ENCODE measurements around the gene SRGAP2C. TPM values are rescaled to one million over a fixed set of nuclear protein-coding genes. Genes with fewer than 3 reads are reported as not detected.
"Not testable (repeated sequence)": the region's sequence is repeated elsewhere in the genome, so short reads cannot be mapped to it uniquely, and the experiment has no call there.

Gene SRGAP2C
- total RNA-seq, 1 donor from 2014 or later, result 13.9 TPM

GRCh38 chr1:121324726-121325125 lies 140.0 kb downstream of the SRGAP2C start:
- not testable (repeated sequence) for DNase-seq (ENCODE audit: low read depth)

DNA sequence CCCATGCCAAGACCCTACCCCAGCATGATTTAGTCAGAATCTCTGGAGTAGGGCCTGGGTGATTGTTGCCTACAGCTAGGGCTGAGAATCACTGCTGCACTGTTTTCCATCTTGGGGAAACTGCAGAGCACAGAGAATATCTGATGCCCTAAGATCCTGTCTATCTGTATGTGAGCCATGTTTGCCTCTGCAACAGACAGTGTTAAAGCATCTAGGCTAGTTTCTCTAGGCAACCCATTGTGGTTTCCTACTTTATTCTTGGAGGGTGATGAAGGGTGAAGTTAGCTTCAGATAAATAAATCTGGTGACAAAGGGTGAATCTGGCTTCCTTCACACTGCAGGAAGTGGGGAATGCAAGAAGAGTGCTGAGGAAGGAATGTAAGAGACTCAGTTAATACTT lies 147.4 kb downstream of the SRGAP2C start:
- not testable (repeated sequence) for DNase-seq (ENCODE audit: low read depth)

GRCh38 chr1:121332599-121333562 lies 148.1 kb downstream of the SRGAP2C start:
- not testable (repeated sequence) for DNase-seq (ENCODE audit: low read depth)

DNA sequence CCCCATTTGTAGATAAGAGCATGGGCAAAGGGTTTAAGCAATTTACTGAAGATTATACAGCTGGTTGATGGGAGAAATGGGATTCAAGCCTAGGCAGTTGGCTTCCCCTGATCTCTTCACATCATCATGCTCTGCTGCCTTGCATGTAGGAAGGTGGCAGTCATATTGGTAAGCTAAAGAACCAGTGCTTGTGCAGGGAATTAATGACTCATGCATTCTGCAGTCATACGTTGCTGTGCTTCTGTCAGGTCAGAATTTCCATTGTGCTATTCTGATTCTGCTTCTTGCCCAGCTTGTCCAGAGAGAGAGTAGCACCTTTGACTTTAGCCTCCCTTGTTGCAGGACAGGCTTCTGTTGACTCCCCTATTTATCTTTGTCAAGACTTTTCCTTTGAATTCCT lies 153.2 kb downstream of the SRGAP2C start:
- DNase-seq (ENCODE audit: low read depth), result not testable (repeated sequence)

- DNase-seq (ENCODE audit: low read depth), result not testable (repeated sequence)
Measured at GRCh38 chr1:121339611-121340010, 154.8 kb downstream of the SRGAP2C start.

DNA sequence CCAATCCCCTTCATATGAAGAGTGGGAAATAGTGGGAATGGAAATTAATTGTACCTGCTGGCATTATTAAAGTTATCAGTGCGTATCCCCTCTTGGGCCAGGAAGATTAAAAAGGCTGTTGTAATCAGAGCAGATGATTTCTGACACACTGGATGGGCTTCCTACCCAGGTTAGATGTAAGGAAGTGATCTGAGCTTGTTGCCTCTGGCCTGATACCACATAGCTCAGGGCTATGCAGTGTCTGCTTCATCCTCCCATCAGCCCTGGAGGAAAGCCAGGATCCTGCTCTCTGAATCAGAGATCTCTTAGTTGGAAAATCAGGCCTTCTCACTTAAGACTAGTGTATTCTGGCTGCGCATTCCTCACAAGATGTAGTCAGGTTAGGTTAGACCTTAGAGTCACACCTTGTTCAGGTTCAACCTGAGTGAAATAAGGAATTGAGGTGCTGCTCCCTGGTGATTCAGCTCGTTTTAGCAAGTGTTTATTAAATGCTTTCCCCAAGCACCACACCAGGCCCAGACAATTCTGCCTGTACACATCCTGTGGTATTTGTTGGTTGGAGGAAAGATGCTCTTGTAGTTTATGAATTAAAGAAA lies 158.6 kb downstream of the SRGAP2C start:
- not testable (repeated sequence) for DNase-seq (ENCODE audit: low read depth)

DNA sequence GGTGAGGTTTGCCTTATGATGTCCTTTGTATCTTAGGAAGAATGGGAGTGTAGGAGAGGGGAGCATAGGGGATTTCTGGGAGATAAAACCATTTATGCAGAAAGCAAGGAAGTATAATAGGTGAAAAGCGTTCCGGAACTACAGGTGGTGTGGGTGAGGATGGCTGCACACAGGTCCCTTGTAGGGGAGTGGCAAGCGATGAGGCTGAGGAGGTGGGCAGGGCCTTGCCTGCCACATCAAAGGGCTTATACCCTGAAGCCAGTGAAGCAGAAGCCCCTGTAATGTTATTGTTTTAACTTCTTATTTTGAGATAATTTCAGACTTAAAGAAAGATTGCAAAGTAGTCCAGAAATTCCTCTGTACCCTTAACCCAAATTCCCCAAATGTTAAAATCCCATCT lies 159.6 kb downstream of the SRGAP2C start:
- DNase-seq (ENCODE audit: low read depth), result not testable (repeated sequence)

GRCh38 chr1:121346654-121347053 lies 161.9 kb downstream of the SRGAP2C start:
- peak; percentile 40 for DNase-seq (ENCODE audit: low read depth)

DNA sequence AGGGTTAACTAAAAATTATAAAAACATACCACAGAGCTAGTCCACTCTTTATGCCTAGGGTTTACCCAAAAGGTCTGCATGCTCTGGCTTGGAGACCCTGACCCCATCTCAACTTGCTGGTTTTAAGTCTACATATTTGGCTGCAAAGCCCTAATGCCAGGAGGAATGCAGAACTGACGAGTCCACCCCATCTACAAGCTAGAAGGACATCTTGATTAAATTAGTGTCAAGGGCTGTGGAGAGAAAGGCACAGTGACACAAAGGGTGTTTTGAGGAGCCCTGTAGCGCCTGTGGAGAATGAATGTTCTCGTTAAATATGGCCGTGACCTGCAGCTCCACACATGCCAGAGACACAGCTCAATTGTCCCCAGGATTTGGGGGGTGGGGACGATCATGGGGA lies 162.7 kb downstream of the SRGAP2C start:
- DNase-seq (ENCODE audit: low read depth), result not testable (repeated sequence)

GRCh38 chr1:121348115-121348514 lies 163.3 kb downstream of the SRGAP2C start:
- DNase-seq (ENCODE audit: low read depth), result not testable (repeated sequence)

DNA sequence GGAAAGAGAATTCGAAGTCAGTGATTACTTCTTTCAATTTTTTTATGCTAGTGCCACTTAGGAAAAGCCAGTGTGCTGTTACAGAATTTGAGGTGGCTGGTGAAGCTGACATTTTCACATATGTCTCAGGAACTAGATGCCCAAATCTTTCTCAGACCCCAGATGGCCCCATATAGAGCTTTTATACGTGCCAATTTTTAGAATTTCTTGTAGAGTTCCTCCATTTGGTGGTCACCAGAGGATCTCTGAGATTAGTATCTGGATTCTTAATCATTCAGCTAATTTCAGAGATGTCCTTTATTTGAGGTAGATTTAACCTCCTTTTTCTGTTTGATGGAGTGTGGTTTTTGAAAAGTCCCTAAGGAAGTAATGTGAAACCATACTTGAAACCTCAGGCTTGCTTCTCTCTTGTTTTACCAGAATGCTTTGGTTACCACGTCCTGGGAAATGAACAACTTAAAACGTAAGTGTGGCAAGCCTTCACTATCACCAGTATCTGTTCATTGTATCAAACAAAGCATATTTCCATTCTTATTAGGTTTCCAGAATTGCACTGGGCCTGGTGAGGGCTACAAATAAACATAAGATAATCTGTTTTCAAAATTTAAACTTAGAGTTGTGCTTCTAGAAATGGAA lies 164.7 kb downstream of the SRGAP2C start:
- not testable (repeated sequence) for DNase-seq (ENCODE audit: low read depth)

DNA sequence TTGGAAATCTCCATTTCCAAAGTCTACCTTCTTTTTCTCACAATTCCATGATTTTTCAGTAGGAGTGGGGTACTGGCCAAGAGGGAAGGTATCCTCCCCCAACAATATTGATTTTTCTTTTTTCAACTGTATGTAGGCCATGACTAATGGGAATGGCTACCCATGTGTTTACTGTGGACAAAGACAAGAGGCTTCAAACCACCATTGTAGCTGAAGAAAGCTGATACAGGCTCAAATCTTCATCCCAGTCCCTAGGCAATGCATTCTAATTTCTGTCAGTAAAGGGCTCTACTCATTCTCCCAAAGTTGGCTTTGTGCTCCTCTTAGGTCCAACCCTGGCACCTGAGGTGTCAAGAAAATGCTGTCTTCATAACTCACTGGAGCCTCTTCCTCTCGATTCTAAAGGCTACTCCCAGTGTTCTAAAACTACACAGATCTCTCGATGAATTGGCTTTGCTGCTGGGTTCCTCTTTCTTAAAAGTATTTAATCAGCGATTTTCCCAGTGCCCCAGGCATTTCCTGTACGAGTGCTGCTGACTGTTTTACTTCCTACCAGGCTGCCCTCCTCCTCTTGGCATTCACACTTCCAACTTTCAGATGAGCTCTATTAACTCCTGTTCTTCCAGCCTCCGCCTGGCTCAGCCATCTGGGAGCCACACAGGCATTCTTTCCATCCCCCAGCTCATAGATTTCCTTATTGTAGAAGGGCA lies 171.1 kb downstream of the SRGAP2C start:
- not testable (repeated sequence) for DNase-seq (ENCODE audit: low read depth)

DNA sequence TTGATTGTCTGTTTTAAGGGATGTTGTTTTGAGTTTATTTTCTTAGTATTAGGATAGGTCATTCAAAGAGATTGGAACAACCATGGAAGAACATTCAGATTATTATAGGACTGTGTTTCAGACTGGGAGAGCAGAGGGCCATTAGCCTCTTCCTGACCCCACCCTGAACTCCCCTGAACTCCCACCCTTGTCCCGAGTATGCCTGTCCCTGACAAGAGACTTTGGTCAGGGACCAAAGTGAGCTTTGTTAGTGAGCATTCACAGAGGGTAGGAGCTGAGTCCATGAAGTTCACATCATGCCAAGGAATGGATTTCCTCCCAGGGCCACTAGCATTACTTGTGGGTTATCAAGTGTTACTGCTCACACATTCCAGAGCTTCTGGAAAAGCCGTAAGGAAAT lies 172.0 kb downstream of the SRGAP2C start:
- DNase-seq (ENCODE audit: low read depth), result not testable (repeated sequence)

DNA sequence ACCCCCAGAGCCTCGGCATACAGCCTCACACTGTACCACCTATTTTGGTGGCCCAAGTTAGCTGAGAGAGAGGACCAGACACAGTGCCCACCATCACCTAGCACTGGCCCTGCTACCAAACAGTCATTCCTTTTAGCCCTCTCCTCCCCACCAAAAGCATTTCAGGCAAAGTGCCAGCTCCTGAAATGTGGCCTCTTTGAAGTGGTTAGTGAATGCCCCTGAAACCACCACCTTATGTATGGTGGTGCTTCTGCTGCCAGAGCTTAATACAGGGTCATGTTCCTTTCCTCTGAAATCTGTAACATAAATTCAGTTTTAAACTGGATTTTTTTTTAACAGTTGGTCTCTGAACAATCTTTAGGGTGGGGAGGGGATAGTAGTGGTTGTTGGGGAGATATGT lies 175.8 kb downstream of the SRGAP2C start:
- not testable (repeated sequence) for DNase-seq (ENCODE audit: low read depth)

DNA sequence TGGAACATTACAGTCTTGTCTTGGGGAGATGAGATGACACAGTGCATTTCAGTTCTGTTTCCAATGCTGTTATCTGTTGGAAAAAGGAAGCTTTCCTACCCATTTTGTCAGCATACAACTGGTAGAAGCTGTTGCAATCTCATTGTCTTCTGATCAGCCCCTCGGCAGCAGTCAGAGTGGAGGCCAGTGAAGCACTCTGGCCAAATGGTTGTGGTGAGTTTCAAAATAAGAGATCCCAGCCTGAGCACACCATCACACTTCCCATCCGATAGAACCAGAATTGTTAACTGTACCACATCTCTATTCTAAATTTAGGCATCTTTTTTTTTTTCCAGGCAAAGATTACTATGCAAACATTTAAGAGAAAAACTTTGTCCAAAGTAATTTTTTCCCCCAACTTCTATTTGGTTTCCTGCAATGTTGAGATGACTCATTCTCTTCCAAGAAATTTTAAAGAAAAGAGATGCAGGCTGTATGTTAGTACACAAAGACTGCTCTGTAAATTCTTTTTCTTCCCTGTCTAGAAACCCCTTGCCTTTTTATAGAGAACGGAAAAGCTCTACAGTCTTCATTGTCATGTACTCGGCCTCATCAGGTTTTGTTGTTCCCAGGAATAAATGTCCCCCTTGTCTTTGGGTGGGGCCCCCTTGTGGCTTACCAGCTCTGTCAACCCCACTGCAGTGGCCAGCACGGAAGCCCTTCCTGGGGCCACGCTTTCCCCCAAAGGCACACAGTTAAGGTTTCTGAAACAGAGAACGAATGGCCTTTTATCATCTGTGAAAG lies 176.9 kb downstream of the SRGAP2C start:
- DNase-seq (ENCODE audit: low read depth), result not testable (repeated sequence)

GRCh38 chr1:121362234-121362883 lies 177.6 kb downstream of the SRGAP2C start:
- DNase-seq (ENCODE audit: low read depth), result not testable (repeated sequence)

- not testable (repeated sequence) for DNase-seq (ENCODE audit: low read depth)
Measured at GRCh38 chr1:121365316-121365715, 180.5 kb downstream of the SRGAP2C start.

- DNase-seq (ENCODE audit: low read depth), result not testable (repeated sequence)
Measured at GRCh38 chr1:121365723-121366122, 180.9 kb downstream of the SRGAP2C start.

- not testable (repeated sequence) for DNase-seq (ENCODE audit: low read depth)
Measured at GRCh38 chr1:121366171-121366570, 181.4 kb downstream of the SRGAP2C start.

GRCh38 chr1:121368910-121369309 lies 184.1 kb downstream of the SRGAP2C start:
- DNase-seq (ENCODE audit: low read depth), result not testable (repeated sequence)
